Spinal cord (tissue), 10 donors: ENCODE data around the gene FNIP2. TPM values are rescaled to one million over a fixed set of nuclear protein-coding genes. Genes with fewer than 3 reads are reported as not detected.
"Not testable (repeated sequence)": the region's sequence is repeated elsewhere in the genome, so short reads cannot be mapped to it uniquely, and the experiment has no call there.

Experiments
- DNase-seq, 6 donors: peaks; one replicate each; pipeline versions ENCODE4 v3.0.0 to v3.0.0-alpha.2; 2013 to 2015; ENCODE audit warnings: low spot score in 6 of 6, low read depth in 4 of 6
- H3K27ac ChIP-seq: one replicate; pipeline ENCODE4 v1.5.1; 2013; ENCODE audit warnings: low read depth, low read length, control low read depth
- H3K27me3 ChIP-seq: one replicate; pipeline ENCODE4 v1.6.1; 2013; ENCODE audit warnings: low read length; ENCODE audit not compliant: control insufficient read depth, insufficient read depth
- H3K36me3 ChIP-seq: one replicate; pipeline ENCODE4 v1.6.1; 2013; ENCODE audit warnings: low read length; ENCODE audit not compliant: control insufficient read depth, insufficient read depth
- H3K4me1 ChIP-seq: one replicate; pipeline ENCODE4 v1.6.1; 2013; ENCODE audit warnings: low read length; ENCODE audit not compliant: control insufficient read depth, insufficient read depth
- H3K4me3 ChIP-seq: one replicate; pipeline ENCODE4 v1.5.1; 2013; ENCODE audit warnings: low read depth, low read length, control low read depth
- H3K9me3 ChIP-seq: one replicate; pipeline ENCODE4 v1.6.1; 2013; ENCODE audit warnings: low read length; ENCODE audit not compliant: control insufficient read depth, insufficient read depth
- WGBS: methylation state at CpG from one replicate; pipeline ENCODE4 v1.1.5; 2013; ENCODE audit warnings: missing lambda C conversion rate; ENCODE audit not compliant: insufficient coverage; 5-methylcytosine and 5-hydroxymethylcytosine counted together
- polyA plus RNA-seq, 2 donors: library from polyadenylated mRNA; unstranded; fragments of 120-200 nt; gene quantifications; one replicate each; pipeline ENCODE4 v1.2.1, GENCODE V29; 2013; ENCODE audit not compliant: insufficient read length in 2 of 2
- small RNA-seq: library from RNA; depleted of rRNA; stranded (forward); fragments of <200 nt; gene quantifications from one replicate; pipeline ENCODE3, GENCODE V24; 2014; ENCODE audit warnings: low replicate concordance
- total RNA-seq, 2 donors: library from RNA; depleted of rRNA in 1 of 2; stranded (reverse); fragments of 120-200 nt in 1 of 2; fragments of >200 nt in 1 of 2; gene quantifications; one replicate each; pipeline versions ENCODE4 v1.2.3 to v1.2.4, GENCODE V29; 2013 to 2014
- donor health status: healthy.

Gene FNIP2
- total and polyA plus RNA-seq, 4 donors = 19.4 to 59.2 (median 28.7) TPM

DNA sequence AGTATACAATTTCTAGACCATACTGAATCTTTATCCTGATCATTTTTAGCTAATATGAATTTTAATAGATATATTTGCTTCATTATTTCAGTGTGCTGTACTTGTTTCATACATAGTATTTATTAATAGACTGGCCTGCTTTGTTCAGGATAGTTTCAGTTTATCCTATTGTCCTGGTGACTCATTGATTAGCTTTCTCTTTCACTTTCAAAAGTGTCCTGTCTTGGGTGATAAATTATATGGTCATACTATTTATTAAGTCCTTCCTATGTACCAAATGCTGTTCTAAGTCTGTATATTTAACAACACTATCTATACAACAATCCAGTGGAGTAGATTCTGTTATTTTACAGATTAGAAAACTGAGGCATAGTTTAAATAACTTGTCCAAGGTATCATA lies 180.3 kb downstream of the FNIP2 start:
- no peaks in the 10 kb centered on the region for H3K27me3 ChIP-seq
- H3K9me3 ChIP-seq = no peaks in the 10 kb centered on the region
- no peak overlapping the region for H3K27ac ChIP-seq
- no peak for DNase-seq
- no peaks in the 10 kb centered on the region for H3K4me1 ChIP-seq
- H3K4me3 ChIP-seq = no peak overlapping the region
- H3K36me3 ChIP-seq = no peaks in the 10 kb centered on the region

DNA sequence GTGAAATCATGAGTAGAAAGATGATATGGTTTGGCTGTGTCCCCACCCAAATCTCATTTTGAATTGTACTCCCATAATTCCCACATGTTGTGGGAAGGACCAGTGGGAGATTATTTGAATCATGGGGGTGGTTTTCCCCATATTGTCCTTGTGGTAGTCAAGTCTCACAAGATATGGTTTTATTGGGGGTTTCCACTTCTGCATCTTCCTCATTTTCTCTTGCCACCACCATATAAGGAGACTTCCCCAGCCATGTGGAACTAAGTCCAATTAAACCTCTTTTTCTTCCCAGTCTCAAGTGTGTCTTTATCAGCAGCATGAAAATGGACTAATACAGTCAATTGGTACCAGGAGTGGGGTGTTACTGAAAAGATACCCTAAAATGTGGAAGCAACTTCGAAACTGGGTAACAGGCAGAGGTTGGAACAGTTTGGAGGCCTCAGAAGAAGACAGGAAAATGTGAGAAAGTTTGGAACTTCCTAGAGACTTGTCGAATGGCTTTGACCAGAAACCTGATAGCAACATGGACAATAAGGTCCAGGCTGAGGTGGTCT lies 183.5 kb downstream of the FNIP2 start:
- not testable (repeated sequence) for H3K36me3 ChIP-seq, H3K4me3 ChIP-seq, H3K27ac ChIP-seq, H3K27me3 ChIP-seq, H3K9me3 ChIP-seq, DNase-seq, H3K4me1 ChIP-seq
- WGBS = 100% methylated on average over 2 of the region's 2 CpGs

GRCh38 chr4:158956345-158956744 lies 187.5 kb downstream of the FNIP2 start:
- not testable (repeated sequence) for H3K4me3 ChIP-seq, DNase-seq, H3K9me3 ChIP-seq, H3K4me1 ChIP-seq, H3K27me3 ChIP-seq, H3K27ac ChIP-seq, H3K36me3 ChIP-seq
- WGBS = 96% methylated on average over 3 of the region's 9 CpGs

DNA sequence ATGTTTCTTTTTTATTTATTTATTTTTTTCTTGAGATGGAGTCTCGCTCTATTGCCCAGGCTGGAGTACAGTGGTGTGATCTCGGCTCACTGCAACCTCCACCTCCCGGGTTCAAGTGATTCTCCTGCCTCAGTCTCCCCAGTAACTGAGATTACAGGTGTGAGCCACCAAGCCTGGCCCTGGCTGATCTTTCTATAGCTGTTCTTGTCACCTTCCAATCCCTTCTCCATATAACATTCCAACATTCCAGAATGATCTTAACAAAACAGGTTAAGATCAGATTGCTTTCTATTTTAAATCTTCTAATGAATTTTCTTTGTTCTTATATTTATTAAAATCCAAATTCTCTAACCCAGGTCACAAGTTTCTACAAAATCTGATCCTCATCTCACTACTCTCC lies 188.1 kb downstream of the FNIP2 start:
- WGBS = 100% methylated on average over 2 of the region's 3 CpGs
- H3K9me3 ChIP-seq, H3K4me1 ChIP-seq, H3K36me3 ChIP-seq, H3K27ac ChIP-seq, DNase-seq, H3K27me3 ChIP-seq, H3K4me3 ChIP-seq: not testable (repeated sequence)

Small RNAs within 50 kb of the gene (small RNA-seq; reads per million reads assigned to genes)
- gene RF00157 (not detected), gene RNU6-128P (not detected)

Other genes starting within 250 kb of the FNIP2 start
- gene RXFP1, start 247.1 kb upstream of the FNIP2 start, total RNA-seq = under 1 TPM; 0.59 to 0.77 TPM
- under 1 TPM in 1 of 2 donors, not detected in 1; 0.23 TPM for gene RXFP1, start 247.1 kb upstream of the FNIP2 start, polyA plus RNA-seq
- 10 to 100 TPM in 1 of 2 donors, 1 to 10 TPM in 1; 7.0 to 23.5 TPM for gene C4orf46, start 97.1 kb upstream of the FNIP2 start, total RNA-seq
- 10 to 100 TPM in 1 of 2 donors, 1 to 10 TPM in 1; 10.0 to 10.9 TPM for gene C4orf46, start 97.1 kb upstream of the FNIP2 start, polyA plus RNA-seq
- gene ETFDH, start 96.7 kb upstream of the FNIP2 start, total RNA-seq = 10 to 100 TPM; 35.5 to 35.7 TPM
- gene ETFDH, start 96.7 kb upstream of the FNIP2 start, polyA plus RNA-seq = 10 to 100 TPM; 20.6 to 30.7 TPM
- 10 to 100 TPM; 29.4 to 32.1 TPM for gene PPID, start 45.6 kb upstream of the FNIP2 start, total RNA-seq
- gene PPID, start 45.6 kb upstream of the FNIP2 start, polyA plus RNA-seq = 10 to 100 TPM; 51.4 to 57.0 TPM